GM21526 (cell line): ENCODE data around the gene DDO.

Experiments used
- ATAC-seq: cut with Tn5 transposase; IDR thresholded peaks from one replicate; pipeline ENCODE4 v1.9.1; 2021; ENCODE audit warnings: moderate library complexity; ENCODE audit not compliant: unreplicated experiment, low FRiP score

Gene DDO

DNA sequence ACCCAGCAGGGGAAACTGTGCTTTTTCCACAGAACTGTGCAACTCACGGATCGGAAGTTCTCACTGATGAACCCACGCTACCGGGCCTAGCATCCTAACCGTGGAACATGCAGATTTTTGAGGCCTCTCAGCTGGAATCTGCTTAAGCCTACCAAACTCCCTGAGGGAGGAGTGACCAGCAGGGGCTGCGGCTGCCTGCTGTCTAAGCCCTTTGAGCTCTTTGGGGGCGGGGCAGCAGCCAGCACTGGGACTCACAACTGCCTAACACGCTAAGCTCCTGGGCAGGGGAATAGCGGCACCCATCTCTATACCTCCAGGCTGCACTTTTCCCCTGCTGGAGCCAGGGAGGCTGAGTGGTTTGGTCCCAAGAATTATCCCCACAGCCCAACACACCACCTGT, 36.8 kb downstream of the DDO start:
- ATAC-seq = no peak

DNA sequence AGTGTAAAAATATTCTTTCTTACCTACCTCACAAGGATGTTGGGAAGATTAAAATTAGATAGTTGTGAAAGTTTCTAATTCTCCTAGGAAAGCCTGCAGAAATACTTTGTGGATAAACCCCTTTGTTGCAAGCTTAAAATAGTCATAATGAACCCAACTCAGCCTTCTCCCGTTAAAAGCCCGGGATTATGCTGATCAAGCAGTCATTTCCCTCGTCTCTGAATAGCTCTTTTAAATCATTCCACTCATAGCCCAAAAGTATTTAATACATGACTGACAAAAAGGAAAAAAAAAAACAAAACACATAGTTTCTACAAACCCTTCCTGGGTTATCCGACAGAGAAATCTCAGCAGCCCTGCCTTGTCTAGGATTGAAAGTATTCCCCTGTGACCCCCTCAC, 46.3 kb downstream of the DDO start:
- ATAC-seq = no peak

DNA sequence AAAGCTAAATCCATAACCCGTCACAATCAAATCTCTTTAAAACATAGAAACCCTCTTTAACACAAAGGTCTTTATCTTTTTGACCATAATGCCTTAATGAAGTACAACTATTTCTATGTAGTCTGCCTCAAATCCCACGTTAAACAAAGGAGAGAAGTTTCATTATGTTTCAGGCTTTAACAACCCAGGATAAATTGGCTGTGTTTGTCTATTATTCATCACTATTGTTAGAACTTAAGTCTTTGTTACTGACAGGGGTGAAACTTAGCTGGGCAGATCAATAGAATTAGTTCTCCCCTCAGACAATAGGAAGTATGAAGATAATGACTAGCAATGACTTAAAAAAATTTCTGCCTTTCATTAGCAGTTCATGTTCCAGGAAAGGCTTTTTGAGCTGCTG, 47.1 kb downstream of the DDO start:
- ATAC-seq = no peak

DNA sequence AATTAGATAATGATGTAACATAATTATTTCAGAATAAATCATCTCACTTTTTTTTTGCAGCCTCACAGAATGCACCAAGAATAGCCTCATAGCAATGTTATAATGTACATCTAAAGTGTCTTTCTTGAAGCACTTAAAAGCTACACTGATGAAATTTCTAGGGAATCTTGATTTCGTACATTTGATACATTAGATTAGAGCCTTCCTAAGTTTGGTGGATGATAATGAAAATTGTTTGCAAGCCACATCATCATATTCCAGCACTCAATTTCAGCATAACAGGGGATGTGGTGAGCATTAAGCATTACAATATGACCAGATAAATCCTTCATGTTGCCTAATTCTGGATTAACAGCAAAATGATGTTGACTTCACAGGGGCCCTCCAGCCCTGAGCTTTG, 47.5 kb downstream of the DDO start:
- ATAC-seq = no peak

DNA sequence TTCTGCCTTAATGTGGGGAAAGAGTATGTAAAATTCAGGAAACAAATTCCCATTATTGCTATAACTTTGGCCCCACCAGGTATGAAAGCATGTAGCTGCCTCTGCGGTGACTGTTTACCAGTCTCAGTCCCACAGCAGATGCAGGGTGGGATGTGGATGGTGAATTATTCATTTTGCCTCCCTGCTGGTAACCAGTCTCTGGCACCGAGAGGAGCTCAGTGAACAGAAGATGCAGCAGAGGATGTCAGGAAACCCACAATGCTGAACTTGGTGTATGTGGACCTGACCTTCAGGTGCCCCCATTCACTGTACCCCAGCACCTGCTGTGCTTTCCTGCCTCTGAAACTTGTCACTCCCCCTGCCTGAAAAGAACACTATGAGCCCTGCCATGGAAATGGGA, 48.4 kb downstream of the DDO start:
- no peak for ATAC-seq

DNA sequence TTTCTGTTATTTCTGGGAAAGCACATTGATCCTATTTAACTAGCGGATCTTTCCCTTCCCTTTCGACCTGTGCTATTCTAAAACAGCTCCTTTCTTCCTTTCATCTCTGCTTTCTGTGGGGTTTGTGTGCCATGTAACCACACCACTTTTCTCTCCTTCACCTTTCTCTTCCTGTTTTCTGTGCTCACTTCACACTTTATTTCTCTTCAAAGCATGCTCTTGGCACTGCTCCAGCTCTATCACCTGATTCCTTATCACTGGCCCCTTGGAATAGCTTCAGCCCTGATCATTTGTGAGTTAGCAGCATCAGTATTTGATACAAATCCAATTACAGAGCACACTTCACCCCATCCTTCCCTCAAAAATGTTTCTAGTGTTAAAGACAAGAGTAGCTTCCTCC, 49.1 kb downstream of the DDO start:
- no peak for ATAC-seq

DNA sequence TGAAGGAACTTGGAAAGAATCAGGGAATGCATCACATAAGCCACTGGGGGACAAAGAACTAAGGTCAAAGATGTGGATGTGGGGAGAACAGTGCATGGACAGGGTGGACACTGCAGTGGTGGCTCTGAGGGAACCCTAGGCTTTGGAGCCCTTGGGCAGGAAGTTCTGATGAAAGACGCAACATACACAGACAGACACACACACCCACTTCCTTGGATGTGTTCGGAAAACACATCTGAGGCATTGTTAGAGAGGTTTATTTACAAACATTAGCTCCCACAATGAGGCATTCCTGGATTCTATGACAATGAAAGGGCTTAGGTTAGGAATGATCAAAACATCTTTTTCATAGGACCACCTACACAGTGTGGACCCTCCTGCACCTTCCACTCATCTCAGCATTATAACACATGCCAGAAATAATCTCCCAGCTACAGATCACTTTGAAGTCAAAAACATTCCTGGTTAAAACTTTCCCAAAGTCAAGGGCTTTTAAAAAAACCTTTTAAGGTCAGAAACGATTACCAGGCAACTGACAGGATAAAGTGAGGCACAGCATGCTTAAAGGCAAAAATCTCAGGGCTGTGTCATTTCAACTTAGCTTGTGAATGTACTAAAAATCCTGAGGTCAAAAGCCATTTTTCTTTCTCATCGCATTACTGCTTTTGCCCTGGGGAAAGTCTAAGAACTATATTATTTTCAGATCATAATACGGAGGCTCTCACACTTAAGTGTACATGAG, 50.8 kb downstream of the DDO start:
- no peak for ATAC-seq

DNA sequence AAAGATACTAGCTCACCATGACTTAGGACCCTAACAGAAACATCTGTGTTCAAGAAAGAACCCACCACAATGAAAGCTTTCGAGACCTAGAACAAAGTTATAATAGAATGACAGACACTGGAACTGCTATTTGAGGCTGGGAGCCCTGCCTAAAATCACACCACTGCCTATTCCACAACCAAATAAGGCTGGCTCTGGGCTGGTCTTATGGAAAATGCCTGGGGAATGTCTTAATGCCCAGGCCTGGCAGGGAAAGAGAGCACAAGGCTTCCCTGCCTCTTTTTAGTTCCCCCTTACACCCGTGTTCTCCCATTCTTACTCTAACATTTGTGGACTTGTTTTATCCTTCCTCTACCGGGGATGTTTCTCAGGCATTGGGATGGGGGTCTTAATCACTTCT, 51.6 kb downstream of the DDO start:
- no peak for ATAC-seq

DNA sequence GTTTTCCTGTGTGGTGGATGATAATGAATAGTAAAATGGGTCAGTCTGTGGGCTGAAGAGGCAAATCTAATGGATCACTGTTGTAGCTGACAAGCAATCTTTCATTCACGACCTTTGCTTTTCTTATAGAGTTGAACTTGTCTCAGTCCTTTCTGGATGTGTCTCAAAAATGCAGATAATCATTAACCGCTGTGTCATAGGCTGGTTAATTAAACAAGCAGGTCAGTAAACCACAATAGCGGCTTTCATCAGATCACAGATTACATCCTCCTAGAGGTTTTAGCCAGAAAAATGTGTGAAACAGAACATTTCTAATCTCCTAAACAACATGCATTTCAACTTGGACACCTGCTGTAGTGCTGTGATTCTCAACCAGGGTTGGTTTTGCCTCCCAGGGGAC, 54.7 kb downstream of the DDO start:
- ATAC-seq = no peak

DNA sequence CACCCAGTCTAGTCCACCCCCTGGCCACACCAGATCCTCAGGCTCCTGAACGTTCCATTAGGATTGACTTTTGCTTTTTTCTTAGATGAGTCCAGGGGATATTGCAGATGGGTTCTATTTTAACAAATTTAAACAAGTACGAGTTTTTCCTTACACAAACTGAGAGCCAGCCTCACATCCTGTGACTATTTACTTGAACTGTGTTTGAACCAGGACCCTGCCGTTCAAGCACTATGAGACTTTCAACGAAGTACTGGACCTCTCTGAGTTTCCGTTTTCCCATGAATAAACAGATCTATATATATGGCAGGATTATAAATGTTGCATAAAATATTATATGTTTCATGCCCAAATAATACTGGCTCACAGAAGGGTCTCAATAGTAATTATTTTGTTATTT, 55.8 kb downstream of the DDO start:
- ATAC-seq = no peak

DNA sequence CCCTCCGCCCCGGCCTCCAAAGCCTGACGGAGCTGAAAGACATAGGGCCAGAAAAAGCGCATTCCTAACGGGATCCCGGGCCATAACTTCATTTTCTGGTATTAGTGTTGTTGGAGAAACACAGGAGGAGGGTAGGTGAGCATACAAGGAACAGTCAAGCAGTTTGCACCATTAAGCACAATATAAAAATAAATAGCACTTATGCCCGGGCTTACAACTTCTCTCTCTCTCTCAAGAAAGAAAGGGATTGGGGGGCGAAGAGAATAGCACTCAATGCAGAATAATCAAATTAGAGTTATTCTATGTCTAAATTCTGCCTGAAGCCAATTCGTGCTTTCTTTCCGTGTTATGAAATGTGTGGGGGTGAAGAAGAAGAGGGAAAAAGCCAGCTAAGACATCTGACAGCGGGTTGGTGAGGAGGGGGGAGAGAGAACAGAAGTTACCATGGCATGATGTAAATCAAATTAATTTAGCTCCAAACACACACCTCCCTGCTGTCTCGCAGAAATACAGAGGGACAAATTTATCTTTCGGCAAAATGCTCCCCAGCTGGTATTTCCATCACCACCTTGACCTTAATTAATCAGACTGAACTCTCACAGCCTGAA, 56.7 kb downstream of the DDO start:
- ATAC-seq = no peak

DNA sequence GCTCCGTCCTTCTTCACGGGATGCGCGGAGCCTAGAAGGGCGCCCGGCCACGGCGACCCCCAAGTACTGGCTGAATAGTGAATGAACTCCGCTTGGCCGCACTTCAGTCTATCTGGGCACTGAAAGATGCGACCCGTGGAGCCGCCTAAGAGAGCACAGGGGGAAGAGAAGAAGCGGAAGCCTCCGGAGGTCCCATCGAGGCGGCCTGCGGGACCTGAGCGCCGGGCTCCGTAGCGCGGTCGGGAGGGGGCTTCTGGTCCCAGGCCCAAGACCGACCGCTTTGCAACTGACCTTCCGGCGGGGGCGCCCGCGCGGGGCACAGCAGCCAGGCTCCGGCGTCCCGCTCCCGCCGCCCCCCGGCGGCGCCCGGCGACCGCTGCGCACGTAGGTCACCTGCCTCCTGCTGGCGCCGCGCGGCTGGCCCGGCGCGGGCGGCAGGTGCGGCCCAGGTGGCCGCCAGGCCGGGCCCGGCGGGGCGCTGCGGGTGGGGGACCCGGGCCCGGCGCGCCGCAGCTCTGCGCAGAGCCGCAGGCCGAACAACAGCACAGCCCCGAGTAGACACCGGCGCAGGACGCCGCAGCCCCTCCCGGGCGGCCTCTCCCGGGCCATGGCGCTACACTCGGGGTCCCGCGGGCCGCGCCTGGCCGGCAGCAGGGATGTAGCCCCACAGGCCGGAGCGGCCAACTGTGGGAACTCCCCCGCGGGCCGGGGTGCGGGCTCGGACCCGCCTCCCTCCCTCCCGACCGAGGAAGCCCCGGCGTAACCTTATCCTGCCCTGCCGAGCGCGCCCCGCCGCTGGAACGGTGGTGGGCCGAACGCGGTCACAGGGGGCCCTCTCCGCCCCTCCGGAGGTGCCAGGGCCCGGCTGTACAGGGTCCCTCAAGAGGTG, 57.5 kb downstream of the DDO start, which contains the start of gene METTL24:
METTL24 (minus strand) TSS at position 686 of the 889 bp plus-strand sequence; CDS start at position 609, 77 bp downstream.
- no peak for ATAC-seq

DNA sequence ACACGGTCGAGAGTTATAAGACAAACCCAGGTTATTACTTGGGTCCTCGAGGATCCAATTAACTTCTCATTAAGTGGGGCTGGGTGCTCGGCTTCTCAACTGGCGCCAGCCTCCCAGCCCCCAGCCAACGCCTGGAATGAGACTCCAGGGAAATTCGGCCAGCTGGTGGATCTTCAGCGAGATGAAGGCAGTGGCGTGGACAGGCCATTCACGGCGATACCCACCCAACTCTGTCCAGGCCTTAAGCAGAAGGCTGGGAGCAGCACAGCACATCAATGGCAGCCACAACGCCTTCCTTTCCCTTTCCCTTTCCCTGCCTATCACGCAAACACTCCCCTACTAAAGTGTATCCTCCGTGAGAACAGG, 58.1 kb downstream of the DDO start:
- ATAC-seq = no peak

DNA sequence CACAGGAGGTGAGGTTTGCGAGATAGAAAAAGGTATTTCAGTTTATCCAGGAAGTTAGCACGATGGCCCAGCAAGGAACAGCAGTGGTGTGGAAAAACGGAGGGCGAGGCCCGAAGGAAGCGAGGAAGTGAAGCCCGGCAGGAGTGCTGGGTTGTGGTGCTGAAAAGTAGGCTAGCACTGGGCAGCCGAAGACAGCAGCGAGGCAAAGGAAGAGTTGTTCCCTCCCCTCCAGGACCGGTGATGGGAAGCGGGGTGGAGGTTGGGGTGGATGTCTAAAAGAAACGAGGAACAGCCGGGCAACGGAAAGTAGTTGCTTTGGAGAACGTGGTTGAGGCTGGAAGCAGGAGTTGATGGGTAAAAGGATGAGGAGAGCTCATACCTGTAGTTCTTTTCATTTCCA, 58.6 kb downstream of the DDO start:
- no peak for ATAC-seq

DNA sequence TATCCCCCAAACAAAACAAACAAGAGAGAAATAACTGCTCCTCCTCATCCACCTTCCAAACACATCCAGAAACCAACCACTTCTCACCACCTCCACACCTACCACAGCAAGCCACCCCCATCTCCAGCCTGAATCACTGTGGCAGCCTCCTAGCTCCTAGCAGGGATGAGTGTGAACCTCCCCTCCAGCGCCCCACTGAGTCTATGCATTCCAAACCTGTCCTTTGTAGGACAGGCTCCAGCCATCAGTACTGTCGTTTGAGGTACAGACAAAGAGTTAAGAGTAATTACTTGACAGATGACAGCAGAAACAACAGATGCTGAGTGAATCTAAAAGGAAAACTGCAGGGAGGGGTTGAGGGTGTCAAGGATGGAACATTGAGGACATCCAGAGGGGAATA, 59.6 kb downstream of the DDO start:
- ATAC-seq = no peak

DNA sequence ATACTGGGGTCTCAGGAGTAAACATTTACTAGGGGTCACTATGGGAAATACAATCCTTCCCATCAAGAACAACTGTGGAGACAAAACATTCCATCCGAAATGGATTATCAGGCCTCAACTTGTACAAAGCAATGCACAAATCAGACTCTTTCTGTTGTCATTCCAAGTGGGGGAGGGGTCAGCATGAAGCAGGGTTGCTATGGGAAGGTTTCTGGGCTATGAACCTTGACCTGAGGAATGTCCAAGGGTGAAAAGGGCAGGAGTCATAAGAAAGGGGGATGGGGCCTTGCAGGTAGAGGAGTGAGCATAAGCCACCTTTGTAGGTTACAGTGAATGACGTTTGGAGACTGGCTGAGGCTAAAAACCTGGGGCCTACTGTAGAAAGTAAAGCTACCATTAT, 60.4 kb downstream of the DDO start:
- no peak for ATAC-seq

DNA sequence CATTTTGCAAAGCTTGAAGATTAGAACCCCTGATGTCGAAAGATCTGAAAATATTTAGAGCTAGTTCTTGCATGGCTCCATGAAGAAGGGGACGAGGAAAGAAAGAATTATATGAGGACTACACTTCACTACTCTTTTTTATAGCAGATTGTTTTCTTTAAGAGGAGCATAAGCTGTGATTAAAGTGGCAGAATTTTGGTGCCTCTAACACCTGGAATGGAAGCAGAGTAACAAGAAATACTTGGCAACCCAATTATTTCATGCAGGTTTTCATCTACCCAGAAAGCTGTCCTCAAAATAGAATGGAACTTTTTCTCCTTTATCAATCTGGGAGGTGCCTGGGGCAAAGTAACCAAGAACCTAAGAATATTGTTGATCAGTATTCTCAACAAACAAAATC, 61.2 kb downstream of the DDO start:
- no peak for ATAC-seq

DNA sequence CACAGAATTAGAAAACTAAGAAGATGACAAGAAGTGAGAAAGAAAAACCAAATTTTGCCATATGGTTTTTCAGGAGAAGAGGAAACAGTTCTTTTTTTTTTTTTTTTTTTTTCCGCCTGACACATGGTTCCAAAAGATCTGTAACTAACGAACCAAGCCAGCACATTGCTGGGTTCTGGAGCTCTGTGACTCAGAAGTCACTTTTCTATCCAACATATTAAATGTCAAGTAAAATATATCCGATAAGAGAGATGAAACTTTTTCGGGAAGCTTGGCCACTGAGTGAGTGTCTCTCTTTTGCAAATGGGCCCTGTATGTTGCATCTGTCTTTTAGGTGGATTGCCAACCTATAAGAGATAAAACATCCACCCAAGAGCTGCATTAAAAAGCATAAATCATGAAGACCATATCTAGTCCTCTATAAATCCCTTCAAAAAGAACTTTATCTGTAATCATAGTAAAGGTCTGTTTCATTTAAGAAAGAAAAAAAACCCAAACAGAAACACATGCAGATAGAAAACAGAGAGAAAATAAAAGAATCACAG, 61.8 kb downstream of the DDO start:
- ATAC-seq = no peak

DNA sequence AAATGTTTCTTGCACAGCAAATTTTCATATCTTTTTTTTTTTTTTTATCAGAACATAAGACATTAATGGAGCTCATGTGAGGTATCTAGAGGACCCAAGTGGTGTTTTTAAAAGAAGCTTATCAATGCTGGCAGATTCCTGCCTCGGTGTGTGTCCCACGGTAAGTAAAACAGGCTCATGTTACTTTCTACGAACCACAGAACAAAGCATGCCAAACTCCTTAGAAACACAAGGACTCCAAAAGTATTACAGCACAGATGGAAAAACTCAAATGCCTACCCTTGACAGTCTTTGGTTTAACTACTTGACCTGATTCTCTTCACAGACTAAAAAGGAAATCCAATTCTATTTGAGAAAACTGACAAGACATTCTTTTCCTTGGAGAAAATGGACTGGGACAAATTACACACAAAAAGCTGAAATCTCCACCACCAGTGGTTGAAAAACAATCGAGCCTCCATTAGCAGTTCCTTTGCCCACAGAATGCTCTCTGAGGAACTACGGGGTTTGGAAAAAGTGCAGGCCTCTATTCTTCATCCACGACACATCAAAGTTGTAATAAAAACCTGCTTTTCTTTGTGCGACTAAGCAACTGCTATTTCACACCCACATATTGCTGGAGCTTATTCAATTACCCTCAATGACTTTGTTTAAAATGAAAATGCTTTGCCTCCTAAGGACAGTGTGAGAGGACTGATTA, 62.7 kb downstream of the DDO start:
- no peak for ATAC-seq

DNA sequence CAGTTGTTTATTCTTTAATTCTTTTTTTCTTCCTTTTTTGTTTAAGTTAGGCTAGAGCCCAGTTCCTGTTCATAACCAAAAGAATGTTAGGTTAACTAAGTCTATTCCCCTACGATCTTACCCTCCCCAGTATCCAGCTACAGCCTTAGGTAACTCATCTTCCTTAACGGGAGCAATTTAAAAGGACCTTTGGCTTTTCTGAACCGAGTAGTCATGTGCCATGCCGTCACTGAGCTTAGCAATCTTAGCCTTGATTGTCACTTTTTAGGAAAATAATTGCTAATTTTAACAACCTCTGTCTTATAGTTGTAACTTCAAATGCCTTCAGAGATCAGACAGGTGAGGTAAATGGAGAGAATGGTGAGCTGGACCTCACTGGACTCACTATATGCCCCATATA, 63.4 kb downstream of the DDO start:
- ATAC-seq = no peak

DNA sequence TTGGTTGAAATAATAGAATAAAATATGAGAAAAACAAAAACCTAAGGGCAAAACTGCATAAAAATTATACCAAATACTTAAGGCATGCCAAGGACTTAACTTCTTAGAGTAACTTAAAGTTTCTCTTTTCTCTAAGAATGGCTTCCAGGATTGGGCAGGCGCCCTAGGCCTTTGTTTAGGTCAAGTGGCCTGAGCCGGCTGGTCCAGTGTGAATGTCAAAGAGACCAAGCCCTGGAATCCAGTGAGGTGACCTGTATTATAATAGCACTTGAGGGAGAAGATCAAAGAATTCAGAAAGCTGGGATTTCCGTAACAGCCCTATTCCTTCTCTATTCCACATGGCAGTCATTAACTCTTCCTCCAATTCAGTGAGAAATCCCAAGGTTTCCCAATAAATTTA, 63.8 kb downstream of the DDO start:
- no peak for ATAC-seq
